ENCODE data around the gene CEP44.
"Not testable (repeated sequence)": the region's sequence is repeated elsewhere in the genome, so short reads cannot be mapped to it uniquely, and the experiment has no call there.

Gene CEP44

GRCh38 chr4:174324725-174325124, 41.0 kb downstream of the CEP44 start:
- no peak for DNase-seq

DNA sequence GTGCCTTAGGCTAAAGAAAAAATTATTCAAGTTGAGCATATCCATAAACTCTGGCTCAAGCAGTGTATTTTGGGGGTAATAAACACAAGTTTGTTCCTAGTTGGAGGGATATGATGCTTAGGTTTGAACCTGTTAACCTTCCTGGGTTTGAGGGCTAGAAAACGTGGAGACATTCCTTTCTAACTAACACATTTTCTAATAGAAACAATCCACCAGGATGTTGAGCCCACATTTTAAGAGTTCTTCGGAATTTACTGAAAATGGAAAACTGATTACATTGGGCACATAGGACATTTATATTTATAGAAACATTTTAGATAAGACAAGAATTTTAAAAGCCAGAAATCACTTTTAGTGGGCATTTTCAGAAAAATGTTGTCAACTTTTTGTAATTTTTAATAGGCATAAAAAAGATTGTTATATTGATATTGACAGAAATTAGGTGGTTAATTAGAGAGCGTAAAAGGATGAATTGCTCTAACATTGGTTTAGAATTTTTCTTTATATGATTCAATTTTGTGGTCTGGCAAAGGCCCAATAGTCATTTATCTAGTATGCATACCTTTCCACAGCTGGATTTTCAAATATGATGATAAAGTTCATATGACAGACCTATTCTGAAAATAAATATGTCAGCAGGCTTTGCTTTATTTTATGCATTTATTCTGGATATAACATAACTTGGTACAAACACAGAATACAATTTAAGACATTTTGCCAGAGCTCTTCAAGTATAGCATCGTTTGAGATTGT, 49.2 kb downstream of the CEP44 start:
- DNase-seq, result no peak

DNA sequence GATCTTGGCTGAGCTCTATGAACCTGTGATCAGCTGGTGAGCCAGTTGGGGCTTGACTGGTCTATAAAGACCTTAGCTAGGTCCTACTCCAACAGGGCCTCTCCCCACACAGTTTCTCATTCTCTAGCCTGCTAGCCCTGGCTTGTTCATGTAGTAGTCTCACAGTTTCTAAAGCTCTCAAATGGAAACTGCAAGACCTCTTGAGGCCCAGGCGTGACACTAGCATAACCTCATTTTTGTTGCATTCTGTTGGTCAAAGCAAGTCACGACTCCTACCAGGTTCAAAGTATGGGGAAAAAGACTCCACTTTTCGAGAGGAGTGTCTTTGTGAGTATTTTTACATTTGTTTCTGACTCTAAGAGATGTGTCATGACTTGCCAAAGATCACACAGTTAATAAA, 50.9 kb downstream of the CEP44 start:
- no peak for DNase-seq

GRCh38 chr4:174340714-174341113, 57.0 kb downstream of the CEP44 start:
- no peak for DNase-seq

- DNase-seq, result no peak
Measured at GRCh38 chr4:174349156-174349555, 65.4 kb downstream of the CEP44 start.

DNA sequence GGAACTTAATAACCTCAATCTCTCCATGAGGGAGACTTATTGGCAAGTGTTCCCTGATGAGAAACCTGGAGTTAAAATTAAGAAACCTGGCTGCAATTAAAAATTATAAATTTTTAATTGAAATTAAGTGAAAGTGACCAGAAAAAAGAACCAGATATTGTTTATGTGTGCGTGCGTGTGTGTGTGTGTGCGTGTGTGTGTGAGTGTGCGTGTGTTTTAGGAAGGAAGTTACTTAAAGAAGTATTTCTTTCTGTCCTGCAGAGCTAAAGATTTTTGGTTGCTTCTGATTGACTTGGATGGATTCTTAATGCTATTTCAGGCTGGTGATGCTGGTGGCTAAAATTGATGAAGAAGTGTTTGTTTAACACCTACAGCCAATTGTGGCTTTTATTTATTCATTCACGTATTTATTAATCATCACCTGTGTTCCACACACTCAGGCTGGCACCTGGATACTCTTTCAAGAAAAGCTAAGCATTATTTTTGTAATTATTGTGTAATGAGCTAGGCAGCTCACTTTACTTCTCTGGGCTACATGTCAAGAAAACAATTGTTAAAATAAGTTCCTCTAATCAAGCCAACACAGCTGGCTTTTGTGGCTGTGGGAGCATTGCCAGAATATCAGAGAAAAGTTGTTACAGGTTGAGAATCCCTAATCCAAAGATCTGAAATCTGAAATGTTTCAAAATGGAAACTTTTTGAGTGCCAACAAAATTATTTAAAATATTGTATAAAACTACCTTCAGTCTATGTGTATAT, 68.5 kb downstream of the CEP44 start:
- no peak for DNase-seq

DNA sequence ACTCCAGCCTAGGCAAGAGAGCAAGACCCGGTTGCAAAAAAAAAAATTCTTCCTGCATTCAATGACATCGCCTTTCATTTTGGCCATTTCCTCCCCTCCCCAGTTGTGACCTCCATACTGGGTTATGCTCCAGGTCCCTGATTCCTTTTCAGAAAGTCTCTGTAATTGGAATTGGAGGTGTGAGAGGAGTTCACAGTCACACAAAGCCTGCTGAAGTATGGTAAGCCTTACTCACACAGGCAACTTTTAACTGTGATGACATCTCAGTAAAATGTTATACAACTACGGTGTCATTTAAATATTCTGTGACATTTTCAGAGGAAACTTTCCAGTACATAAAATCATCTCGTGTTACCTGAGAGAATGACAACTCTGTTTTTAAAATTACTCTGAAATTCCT, 73.6 kb downstream of the CEP44 start:
- DNase-seq, result no peak

- DNase-seq, result no peak
Measured at GRCh38 chr4:174358410-174358809, 74.7 kb downstream of the CEP44 start.

DNA sequence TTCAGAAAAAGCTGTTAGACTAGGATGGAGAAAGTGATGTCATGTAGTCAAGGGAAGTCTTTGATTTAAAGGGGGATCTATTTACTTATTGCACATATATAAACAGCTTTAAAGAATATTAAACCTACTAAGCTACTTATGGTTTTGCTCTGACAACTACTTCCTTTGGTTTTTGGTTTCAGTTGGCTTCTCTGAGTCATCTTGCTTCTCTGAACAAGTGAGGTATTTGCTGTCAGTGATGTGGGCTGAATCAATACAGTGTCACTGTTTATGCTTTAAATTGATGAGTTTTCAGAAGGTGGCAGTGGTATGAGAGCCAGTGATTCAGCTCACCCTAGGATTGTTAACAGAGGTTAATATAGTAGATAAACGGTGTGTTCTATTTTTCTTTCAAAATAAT, 75.1 kb downstream of the CEP44 start:
- DNase-seq, result no peak

GRCh38 chr4:174362340-174362739, 78.6 kb downstream of the CEP44 start:
- no peak for DNase-seq

DNA sequence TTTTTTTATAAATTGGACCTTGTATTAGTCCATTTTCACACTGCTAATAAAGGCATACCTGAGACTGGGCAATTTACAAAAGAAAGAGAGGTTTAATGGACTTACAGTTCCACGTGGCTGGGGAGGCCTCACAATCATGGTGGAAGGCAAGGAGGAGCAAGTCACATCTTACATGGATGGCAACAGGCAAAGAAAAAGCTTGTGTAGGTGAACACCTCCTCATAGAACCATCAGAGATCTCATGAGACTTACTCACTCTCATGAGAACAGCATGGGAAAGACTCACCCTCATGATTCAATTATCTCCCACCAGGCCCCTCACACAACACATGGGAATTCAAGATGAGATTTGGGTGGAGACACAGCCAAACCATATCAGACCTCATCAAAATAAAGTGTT, 80.1 kb downstream of the CEP44 start:
- DNase-seq, result not testable (repeated sequence)

GRCh38 chr4:174365018-174365587, 81.4 kb downstream of the CEP44 start:
- DNase-seq, result peak; percentile 7

DNA sequence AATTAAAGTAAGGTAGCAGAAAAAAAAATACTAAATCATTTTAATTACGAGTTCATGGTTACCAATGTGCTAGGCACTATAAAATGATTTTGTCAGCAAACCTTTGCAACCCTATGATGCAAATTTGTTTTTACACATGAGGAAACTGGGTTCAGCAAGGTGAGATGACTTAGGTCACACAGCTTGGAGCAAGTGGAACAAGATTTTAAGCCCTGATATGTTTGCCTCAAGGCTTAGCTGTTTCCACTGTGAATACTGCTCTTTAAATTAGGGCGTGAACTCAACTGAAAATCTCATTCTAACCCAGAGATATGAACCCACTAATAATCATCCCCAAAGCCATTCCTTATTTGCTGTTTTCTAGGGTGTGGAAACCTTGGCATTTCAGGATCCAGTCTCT, 86.3 kb downstream of the CEP44 start:
- DNase-seq, result no peak

DNA sequence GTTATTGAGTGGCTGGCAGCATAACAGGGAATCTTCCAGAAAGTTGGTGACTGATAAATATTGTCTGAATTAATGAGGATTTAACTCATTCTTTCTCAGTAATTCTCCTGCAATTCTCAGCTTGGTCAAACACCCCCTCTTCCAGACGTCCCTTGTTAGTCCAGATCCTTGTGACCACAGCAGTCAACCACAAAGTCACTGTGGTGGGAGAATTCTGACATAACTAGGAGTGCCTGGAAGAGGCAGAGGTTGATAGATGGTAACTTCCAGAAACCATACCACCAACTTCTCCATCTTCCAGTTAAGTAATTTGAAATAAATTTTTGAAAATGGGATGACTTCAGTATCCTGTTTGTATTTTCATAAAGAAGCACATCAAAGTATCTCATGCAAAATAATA, 90.1 kb downstream of the CEP44 start:
- no peak for DNase-seq

- no peak for DNase-seq
Measured at GRCh38 chr4:174375422-174375821, 91.7 kb downstream of the CEP44 start.

DNA sequence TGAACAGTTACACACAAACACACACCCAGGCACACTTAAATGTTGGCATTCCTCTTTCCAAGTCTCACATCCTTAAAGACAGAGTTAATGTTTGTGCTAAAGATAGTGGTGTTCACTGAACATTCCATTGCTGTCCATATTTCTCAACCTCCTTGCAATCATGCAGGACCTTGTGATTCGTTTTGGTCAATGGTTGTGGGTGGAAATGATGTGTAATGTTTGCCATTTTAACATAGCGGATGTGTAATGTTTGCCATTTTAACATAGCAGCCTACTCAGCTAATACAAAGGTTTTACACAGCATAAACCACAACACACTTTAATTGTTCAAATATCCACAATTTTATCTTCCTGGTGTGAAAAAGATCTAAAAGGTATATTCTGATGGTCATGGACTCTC, 93.9 kb downstream of the CEP44 start:
- no peak for DNase-seq

DNA sequence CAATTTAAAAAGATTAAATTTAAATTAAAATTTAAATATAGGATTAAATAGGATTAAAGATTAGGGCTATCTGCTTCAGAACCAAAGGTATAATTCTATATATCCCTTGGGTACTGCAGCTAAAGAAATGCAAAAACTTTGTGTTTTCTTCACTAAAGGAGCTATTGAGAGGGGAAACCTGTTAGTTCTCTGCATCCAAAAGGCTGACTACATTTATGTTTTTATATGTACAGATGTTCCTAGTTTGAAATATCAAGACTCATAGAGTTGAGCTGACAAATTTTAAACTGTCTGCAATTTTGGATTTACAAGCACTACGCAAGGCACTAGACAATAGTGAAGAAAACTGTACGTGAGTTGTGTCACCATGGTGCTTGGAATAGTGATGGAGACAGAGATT, 95.2 kb downstream of the CEP44 start:
- DNase-seq, result no peak

- not testable (repeated sequence) for DNase-seq
Measured at GRCh38 chr4:174380206-174380605, 96.5 kb downstream of the CEP44 start.

DNA sequence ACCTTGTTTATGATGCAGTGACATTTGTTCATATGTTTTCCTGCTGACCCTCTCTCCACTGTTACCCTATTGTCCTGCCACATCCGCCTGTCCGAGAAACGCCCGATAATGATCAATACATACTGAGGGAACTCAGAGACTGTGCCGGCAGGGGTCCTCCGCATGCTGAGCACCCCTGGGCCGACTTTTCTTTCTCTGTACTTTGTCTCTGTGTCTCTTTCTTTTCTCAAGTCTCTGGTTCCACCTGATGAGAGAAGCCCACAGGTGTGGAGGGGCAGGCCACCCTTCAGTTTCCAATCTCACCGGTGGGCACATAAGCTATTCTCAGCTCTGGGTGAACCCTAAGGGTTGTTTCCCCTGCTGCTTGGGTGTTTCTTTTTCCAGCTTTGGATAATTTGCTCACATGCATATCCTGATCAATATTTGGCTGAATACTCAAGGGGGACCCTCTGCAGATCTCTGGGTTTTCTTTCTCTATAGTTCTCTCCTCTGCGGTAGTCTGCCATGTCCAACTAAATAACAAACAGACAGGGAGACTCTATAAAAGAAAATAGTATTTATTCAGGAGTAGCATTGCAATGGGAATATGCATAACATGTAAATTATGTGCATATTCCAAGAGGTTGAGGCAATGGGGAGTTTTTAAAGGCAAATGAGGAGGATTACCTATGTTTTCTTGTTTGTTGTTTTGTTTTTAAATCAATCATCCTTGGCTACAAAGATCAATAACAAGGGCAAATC, 97.2 kb downstream of the CEP44 start:
- no peak for DNase-seq

DNA sequence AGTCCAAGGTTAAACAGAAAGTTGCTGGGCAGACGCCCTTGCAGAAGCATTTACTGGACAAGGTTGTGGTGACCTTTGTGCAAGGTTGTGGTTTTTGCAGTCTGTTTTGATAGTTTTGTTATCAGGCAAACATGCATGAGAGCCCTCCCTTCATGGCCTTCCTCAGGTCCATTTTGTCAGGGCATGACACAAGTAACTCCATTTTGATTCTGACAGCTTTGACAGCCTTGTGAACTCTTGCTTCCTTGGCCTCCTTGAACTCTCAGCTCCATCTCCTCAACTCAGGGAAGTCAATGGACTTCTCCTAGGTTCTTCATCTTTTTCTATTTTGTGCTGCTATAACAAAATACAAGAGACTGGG, 97.7 kb downstream of the CEP44 start:
- no peak for DNase-seq

Measured in NCI-H748 treated with DMSO at 0.1 percent for 48 hours (cell line).